Measurements from ENCODE around the gene MRPS18A.

DNA sequence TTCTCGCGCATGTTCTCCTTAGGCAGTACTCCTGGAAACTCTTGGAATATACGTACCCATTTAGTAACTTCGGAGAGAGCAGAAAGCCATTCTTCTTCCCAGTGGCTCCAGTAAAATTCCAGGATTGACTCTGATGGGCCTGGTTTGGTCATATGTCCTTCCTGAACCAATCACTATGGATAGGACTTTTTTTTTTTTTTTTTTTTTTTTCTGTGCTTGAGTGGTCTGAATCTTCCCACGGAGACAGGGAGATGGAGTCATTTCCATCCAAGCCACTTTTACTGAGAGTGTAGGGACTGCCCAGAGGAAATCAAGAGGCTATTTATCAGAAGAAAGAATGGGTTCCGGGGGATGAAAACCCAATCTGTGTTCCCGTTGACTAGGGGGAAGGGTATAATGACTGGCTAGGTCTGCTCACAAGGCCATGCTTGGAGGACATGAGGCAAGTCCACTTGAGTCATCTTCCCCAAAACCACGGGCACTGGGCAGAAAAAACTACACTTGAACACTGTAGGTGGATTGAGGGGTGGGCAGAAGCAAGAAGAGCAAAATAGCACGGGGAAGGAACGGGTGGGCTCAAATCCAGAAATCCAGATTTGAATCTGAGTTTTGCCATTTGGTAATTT is 35.4 kb upstream of the MRPS18A start:
- TF ChIP-seq, protein P1, sequence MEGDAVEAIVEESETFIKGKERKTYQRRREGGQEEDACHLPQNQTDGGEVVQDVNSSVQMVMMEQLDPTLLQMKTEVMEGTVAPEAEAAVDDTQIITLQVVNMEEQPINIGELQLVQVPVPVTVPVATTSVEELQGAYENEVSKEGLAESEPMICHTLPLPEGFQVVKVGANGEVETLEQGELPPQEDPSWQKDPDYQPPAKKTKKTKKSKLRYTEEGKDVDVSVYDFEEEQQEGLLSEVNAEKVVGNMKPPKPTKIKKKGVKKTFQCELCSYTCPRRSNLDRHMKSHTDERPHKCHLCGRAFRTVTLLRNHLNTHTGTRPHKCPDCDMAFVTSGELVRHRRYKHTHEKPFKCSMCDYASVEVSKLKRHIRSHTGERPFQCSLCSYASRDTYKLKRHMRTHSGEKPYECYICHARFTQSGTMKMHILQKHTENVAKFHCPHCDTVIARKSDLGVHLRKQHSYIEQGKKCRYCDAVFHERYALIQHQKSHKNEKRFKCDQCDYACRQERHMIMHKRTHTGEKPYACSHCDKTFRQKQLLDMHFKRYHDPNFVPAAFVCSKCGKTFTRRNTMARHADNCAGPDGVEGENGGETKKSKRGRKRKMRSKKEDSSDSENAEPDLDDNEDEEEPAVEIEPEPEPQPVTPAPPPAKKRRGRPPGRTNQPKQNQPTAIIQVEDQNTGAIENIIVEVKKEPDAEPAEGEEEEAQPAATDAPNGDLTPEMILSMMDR (IDR thresholded peaks at IDR 0.05): no peak
- TF ChIP-seq POLR2A (IDR thresholded peaks at IDR 0.05): no peak
